SK-N-SH treated with all-trans-retinoic acid at 6 μM for 48 hours (cell line): ENCODE measurements around the gene MORC1.

Source experiments
- ATAC-seq: fragments of 200-7000 bp; cut with Tn5 transposase; 3 replicates; pipeline ENCODE4 v1.9.1; 2020; ENCODE audit warnings: mild to moderate bottlenecking, moderate library complexity
- ARNTL ChIP-seq: fragments of 450-650 bp; formaldehyde crosslinking; IDR thresholded peaks from 2 replicates; pipeline ENCODE4 v1.5.0; 2020; ENCODE audit warnings: low read depth, mild to moderate bottlenecking, moderate library complexity, borderline replicate concordance
- BACH2 ChIP-seq: fragments of 250-450 bp; sonication (Bioruptor Pico); IDR thresholded peaks from 2 replicates; pipeline ENCODE4 v1.9.0; 2021; ENCODE audit warnings: mild to moderate bottlenecking, borderline replicate concordance
- CREB5 ChIP-seq: fragments of 250-450 bp; sonication (Bioruptor Pico); IDR thresholded peaks from 2 replicates; pipeline ENCODE4 v1.5.1; 2020; ENCODE audit warnings: low read depth, mild to moderate bottlenecking, moderate library complexity
- CSDC2 ChIP-seq: fragments of 250-450 bp; sonication (Bioruptor Pico); IDR thresholded peaks from 2 replicates; pipeline ENCODE4 v1.5.0; 2020; ENCODE audit warnings: mild to moderate bottlenecking, moderate library complexity
- CSRNP3 ChIP-seq: fragments of 250-450 bp; sonication (Bioruptor Pico); IDR thresholded peaks from 2 replicates; pipeline ENCODE4 v1.5.1; 2021; ENCODE audit warnings: mild to moderate bottlenecking, moderate library complexity
- ESRRG ChIP-seq: fragments of 250-450 bp; sonication (Bioruptor Pico); IDR thresholded peaks from 2 replicates; pipeline ENCODE4 v1.6.1; 2021; ENCODE audit warnings: mild to moderate bottlenecking
- GLIS3 ChIP-seq: fragments of 250-450 bp; sonication (Bioruptor Pico); IDR thresholded peaks from 2 replicates; pipeline ENCODE4 v1.5.0; 2020; ENCODE audit warnings: mild to moderate bottlenecking, moderate library complexity
- ISL1 ChIP-seq: fragments of 250-450 bp; sonication (Bioruptor Pico); IDR thresholded peaks from 2 replicates; pipeline ENCODE4 v2.1.2; 2022; ENCODE audit warnings: mild to moderate bottlenecking, moderate library complexity
- OSR1 ChIP-seq: fragments of 250-450 bp; sonication (Bioruptor Pico); IDR thresholded peaks from 2 replicates; pipeline ENCODE4 v1.8.0; 2022; ENCODE audit warnings: moderate library complexity, mild to moderate bottlenecking, inconsistent platforms
- PATZ1 ChIP-seq: fragments of 250-450 bp; sonication (Bioruptor Pico); IDR thresholded peaks from 2 replicates; pipeline ENCODE4 v1.8.0; 2020; ENCODE audit warnings: mild to moderate bottlenecking, moderate library complexity, borderline replicate concordance
- POU6F1 ChIP-seq: fragments of 250-450 bp; sonication (Bioruptor Pico); IDR thresholded peaks from 2 replicates; pipeline ENCODE4 v1.8.0; 2021; ENCODE audit warnings: low read depth, mild to moderate bottlenecking, moderate library complexity, borderline replicate concordance
- PPARA ChIP-seq: fragments of 250-450 bp; sonication (Bioruptor Pico); IDR thresholded peaks from 2 replicates; pipeline ENCODE4 v1.5.0; 2020; ENCODE audit warnings: mild to moderate bottlenecking, borderline replicate concordance
- RARB ChIP-seq: fragments of 250-450 bp; sonication (Bioruptor Pico); IDR thresholded peaks from 2 replicates; pipeline ENCODE4 v1.8.0; 2021; ENCODE audit warnings: mild to moderate bottlenecking, moderate library complexity
- SNAI2 ChIP-seq: fragments of 250-450 bp; sonication (Bioruptor Pico); IDR thresholded peaks from 2 replicates; pipeline ENCODE4 v1.5.0; 2020; ENCODE audit warnings: mild to moderate bottlenecking, moderate library complexity
- TCF4 ChIP-seq: fragments of 250-450 bp; sonication (Bioruptor Pico); IDR thresholded peaks from 2 replicates; pipeline ENCODE4 v1.8.0; 2021; ENCODE audit warnings: mild to moderate bottlenecking, moderate library complexity, borderline replicate concordance
- TOX ChIP-seq: fragments of 250-450 bp; sonication (Bioruptor Pico); IDR thresholded peaks from 2 replicates; pipeline ENCODE4 v1.8.0; 2021; ENCODE audit warnings: mild to moderate bottlenecking, moderate library complexity, borderline replicate concordance
- TSHZ2 ChIP-seq: fragments of 250-450 bp; sonication (Bioruptor Pico); IDR thresholded peaks from 2 replicates; pipeline ENCODE4 v1.5.0; 2020; ENCODE audit warnings: mild to moderate bottlenecking, moderate library complexity
- ZC3H10 ChIP-seq: fragments of 250-450 bp; sonication (Bioruptor Pico); IDR thresholded peaks from 2 replicates; pipeline ENCODE4 v1.5.1; 2021; ENCODE audit warnings: mild to moderate bottlenecking, moderate library complexity
- ZFP3 ChIP-seq: fragments of 250-450 bp; sonication (Bioruptor Pico); IDR thresholded peaks from 2 replicates; pipeline ENCODE4 v1.5.0; 2020; ENCODE audit warnings: mild to moderate bottlenecking, moderate library complexity
- ZNF565 ChIP-seq: fragments of 450-650 bp; formaldehyde crosslinking; conservative IDR thresholded peaks from 2 replicates; pipeline ENCODE4 v1.5.0; 2020; ENCODE audit warnings: low read depth, mild to moderate bottlenecking, moderate library complexity
- ZNF70 ChIP-seq: fragments of 450-650 bp; formaldehyde crosslinking; IDR thresholded peaks from 2 replicates; pipeline ENCODE4 v1.5.0; 2020; ENCODE audit warnings: mild to moderate bottlenecking, moderate library complexity
- ZNF8 ChIP-seq: fragments of 450-650 bp; formaldehyde crosslinking; IDR thresholded peaks from 2 replicates; pipeline ENCODE4 v1.5.0; 2020; ENCODE audit warnings: mild to moderate bottlenecking, moderate library complexity

MORC1 gene

GRCh38 chr3:109127553-109127952, 9.6 kb upstream of the MORC1 start (continued):
- TF ChIP-seq CREB5 (CRISPR knock-in tag) (no peak), ZNF8 (CRISPR knock-in tag) (no peak)

- no peak for ATAC-seq
- TF ChIP-seq PATZ1 (CRISPR knock-in tag), result no peak
- no peak for TF ChIP-seq CSDC2 (CRISPR knock-in tag)
- no peak for TF ChIP-seq POU6F1 (CRISPR knock-in tag)
- no peak for TF ChIP-seq SNAI2 (CRISPR knock-in tag)
- TF ChIP-seq TOX (CRISPR knock-in tag), result no peak
- TF ChIP-seq CSRNP3 (CRISPR knock-in tag), result no peak
- no peak for TF ChIP-seq ZNF8 (CRISPR knock-in tag)
- TF ChIP-seq PPARA (CRISPR knock-in tag), result no peak
- no peak for TF ChIP-seq RARB (CRISPR knock-in tag)
- TF ChIP-seq ESRRG (CRISPR knock-in tag), result no peak
- no peak for TF ChIP-seq BACH2 (CRISPR knock-in tag)
- no peak for TF ChIP-seq ZNF565 (CRISPR knock-in tag)
- TF ChIP-seq TCF4 (CRISPR knock-in tag), result no peak
- no peak for TF ChIP-seq TSHZ2 (CRISPR knock-in tag)
- no peak for TF ChIP-seq GLIS3 (CRISPR knock-in tag)
- no peak for TF ChIP-seq OSR1 (CRISPR knock-in tag)
- no peak for TF ChIP-seq ZC3H10
- no peak for TF ChIP-seq ZFP3
- no peak for TF ChIP-seq ISL1 (CRISPR knock-in tag)
- no peak for TF ChIP-seq ARNTL (CRISPR knock-in tag)
These were observed 8.0 kb upstream of the MORC1 start for GRCh38 chr3:109125902-109126301.

- no peak for ATAC-seq
- TF ChIP-seq ESRRG (CRISPR knock-in tag) (no peak), TCF4 (CRISPR knock-in tag) (no peak), ARNTL (CRISPR knock-in tag) (no peak)
These were observed 4.8 kb upstream of the MORC1 start for GRCh38 chr3:109122690-109123089.

GRCh38 chr3:109118584-109118983, 650 bp upstream of the MORC1 start:
- TF ChIP-seq ESRRG (CRISPR knock-in tag), result no peak
- no peak for TF ChIP-seq ZNF70 (CRISPR knock-in tag)
- TF ChIP-seq ISL1 (CRISPR knock-in tag), result no peak
- no peak for TF ChIP-seq OSR1 (CRISPR knock-in tag)
- no peak for ATAC-seq
